Skin of body (tissue), 2 donors: Measurements from ENCODE around the gene CPM. TPM values are rescaled to one million over a fixed set of nuclear protein-coding genes. Genes with fewer than 3 reads are reported as not detected.

Experiments used
- DNase-seq: peaks from one replicate; lab custom pipeline; 2025; lab: John Stamatoyannopoulos, UW
- total RNA-seq: library from RNA; depleted of rRNA; stranded (reverse); fragments of >200 nt; gene quantifications from one replicate; pipeline ENCODE4 v1.2.3, GENCODE V29; 2014

Gene CPM
- total RNA-seq, 1 donor from 2014 or later, result 20.5 TPM

- DNase-seq, result no peak
Observed at GRCh38 chr12:68905733-68906132, 27.2 kb downstream of the CPM start.

GRCh38 chr12:68904351-68904962, 28.5 kb downstream of the CPM start:
- no peak for DNase-seq

GRCh38 chr12:68903511-68903910, 29.5 kb downstream of the CPM start:
- DNase-seq, result no peak

- DNase-seq, result no peak
Observed at GRCh38 chr12:68901551-68901950, 31.4 kb downstream of the CPM start.

- no peak for DNase-seq
Observed at GRCh38 chr12:68901145-68901544, 31.8 kb downstream of the CPM start.

- DNase-seq, result no peak
Observed at GRCh38 chr12:68900241-68900640, 32.7 kb downstream of the CPM start.

- DNase-seq, result no peak
Observed at GRCh38 chr12:68899251-68899771, 33.7 kb downstream of the CPM start.

- no peak for DNase-seq
Observed at GRCh38 chr12:68896881-68897540, 36.0 kb downstream of the CPM start.

GRCh38 chr12:68894276-68894855, 38.6 kb downstream of the CPM start:
- no peak for DNase-seq

GRCh38 chr12:68893741-68894140, 39.2 kb downstream of the CPM start:
- no peak for DNase-seq

GRCh38 chr12:68893201-68893600, 39.8 kb downstream of the CPM start:
- no peak for DNase-seq

GRCh38 chr12:68891141-68891540, 41.8 kb downstream of the CPM start:
- DNase-seq, result no peak

GRCh38 chr12:68890701-68891113, 42.3 kb downstream of the CPM start:
- DNase-seq, result no peak

GRCh38 chr12:68888243-68888642, 44.7 kb downstream of the CPM start:
- no peak for DNase-seq

GRCh38 chr12:68887641-68888040, 45.3 kb downstream of the CPM start:
- no peak for DNase-seq

- no peak for DNase-seq
Observed at GRCh38 chr12:68886636-68887572, 46.1 kb downstream of the CPM start.

- no peak for DNase-seq
Observed at GRCh38 chr12:68885381-68885780, 47.6 kb downstream of the CPM start.

GRCh38 chr12:68884251-68884650, 48.7 kb downstream of the CPM start:
- DNase-seq, result no peak

- DNase-seq, result no peak
Observed at GRCh38 chr12:68883151-68883550, 49.8 kb downstream of the CPM start.

- no peak for DNase-seq
Observed at GRCh38 chr12:68882251-68882964, 50.6 kb downstream of the CPM start.
